GM12891 (cell line): Measurements from ENCODE around the gene ULK3.

ENCODE experiments used
- POLR2A ChIP-seq: IDR thresholded peaks from 2 replicates; pipeline ENCODE4 v1.6.1; 2011; ENCODE audit warnings: low read depth, low read length, control low read depth
- SPI1 ChIP-seq: IDR thresholded peaks from 2 replicates; pipeline ENCODE4 v1.6.1; 2011; ENCODE audit warnings: low read depth, low read length, control low read depth

DNA sequence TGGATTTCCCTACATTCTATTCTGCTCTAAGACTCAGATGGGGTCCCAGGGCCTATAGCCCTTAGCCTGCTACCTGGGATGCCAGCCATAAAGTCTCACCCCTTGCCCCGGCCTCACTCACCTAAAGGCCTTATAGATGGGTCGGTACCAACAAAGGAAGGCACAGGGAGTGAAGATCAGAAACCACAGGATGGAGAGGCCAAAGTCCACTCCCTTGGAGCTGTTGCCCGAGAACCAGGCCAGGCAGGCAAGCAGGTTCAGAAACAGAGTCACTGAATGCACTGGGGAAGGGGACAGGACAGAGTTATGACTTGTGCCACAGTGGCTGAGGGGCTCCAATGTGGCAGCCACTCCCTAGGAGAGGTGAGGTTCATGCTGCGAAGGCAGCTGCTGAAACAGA, 7.4 kb upstream of the ULK3 start:
- no peak for TF ChIP-seq POLR2A
- TF ChIP-seq SPI1, result no peak
